ENCODE results near the gene NELL1. TPM values are rescaled to one million over a fixed set of nuclear protein-coding genes. Genes with fewer than 3 reads are reported as not detected.

Gene NELL1
- total RNA-seq, 1 donor from 2014 or later = not detected

- Mint-ChIP-seq H3K4me1 (no peaks in the 10 kb centered on the region), H3K9me3 (no peaks in the 10 kb centered on the region), H3K27me3 (ENCODE audit: insufficient read depth, low read depth) (no peaks in the 10 kb centered on the region), H3K36me3 (peaks cover 2% of the 10 kb centered on the region), H3K27ac (no peak overlapping the region), H3K4me3 (no peak overlapping the region)
- Histone ChIP-seq H3F3A (ENCODE audit: low read depth) (peaks cover 5% of the 10 kb centered on the region), H3K4me2 (no peak overlapping the region), H3K36me3 (no peaks in the 10 kb centered on the region), H3K27ac (no peak overlapping the region), H3K9me3 (ENCODE audit: low read depth) (no peaks in the 10 kb centered on the region), H3K4me1 (peaks cover 8% of the 10 kb centered on the region), H3K9ac (no peak overlapping the region), H3K79me2 (ENCODE audit: low read depth) (no peaks in the 10 kb centered on the region), H2AFZ (replicated peaks) (no peak overlapping the region), H3K4me3 (no peak overlapping the region), H4K20me1 (ENCODE audit: low read depth) (no peaks in the 10 kb centered on the region), H3K27me3 (no peaks in the 10 kb centered on the region)
- DNase-seq (ENCODE audit: low spot score) = no peak
- TF ChIP-seq, protein P1, sequence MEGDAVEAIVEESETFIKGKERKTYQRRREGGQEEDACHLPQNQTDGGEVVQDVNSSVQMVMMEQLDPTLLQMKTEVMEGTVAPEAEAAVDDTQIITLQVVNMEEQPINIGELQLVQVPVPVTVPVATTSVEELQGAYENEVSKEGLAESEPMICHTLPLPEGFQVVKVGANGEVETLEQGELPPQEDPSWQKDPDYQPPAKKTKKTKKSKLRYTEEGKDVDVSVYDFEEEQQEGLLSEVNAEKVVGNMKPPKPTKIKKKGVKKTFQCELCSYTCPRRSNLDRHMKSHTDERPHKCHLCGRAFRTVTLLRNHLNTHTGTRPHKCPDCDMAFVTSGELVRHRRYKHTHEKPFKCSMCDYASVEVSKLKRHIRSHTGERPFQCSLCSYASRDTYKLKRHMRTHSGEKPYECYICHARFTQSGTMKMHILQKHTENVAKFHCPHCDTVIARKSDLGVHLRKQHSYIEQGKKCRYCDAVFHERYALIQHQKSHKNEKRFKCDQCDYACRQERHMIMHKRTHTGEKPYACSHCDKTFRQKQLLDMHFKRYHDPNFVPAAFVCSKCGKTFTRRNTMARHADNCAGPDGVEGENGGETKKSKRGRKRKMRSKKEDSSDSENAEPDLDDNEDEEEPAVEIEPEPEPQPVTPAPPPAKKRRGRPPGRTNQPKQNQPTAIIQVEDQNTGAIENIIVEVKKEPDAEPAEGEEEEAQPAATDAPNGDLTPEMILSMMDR (IDR thresholded peaks at IDR 0.05) = peak; percentile 17
- no peak for TF ChIP-seq EZH2phosphoT487 (IDR thresholded peaks at IDR 0.05)
Measured at GRCh38 chr11:20874358-20874757, 205.0 kb downstream of the NELL1 start.

DNA sequence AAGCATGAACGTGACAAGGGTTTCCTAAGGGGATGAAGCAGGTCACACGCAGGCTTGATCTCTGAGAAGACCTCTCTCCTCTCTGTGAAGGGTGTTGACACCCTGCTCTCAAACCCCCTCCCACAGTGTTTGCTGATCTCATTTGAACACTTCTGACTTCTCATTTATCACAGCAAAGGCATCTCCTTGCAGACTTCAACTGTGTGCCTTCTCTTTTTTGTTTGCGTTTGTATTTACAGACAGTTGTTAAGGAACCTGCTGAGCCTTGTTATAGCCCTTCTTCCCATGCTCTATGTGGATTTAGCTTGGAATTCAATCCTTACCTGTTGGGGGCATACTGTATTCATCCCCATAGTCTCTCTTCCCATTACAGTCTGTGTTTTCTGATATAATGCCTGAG, 206.5 kb downstream of the NELL1 start:
- Histone ChIP-seq H3K9ac (no peak overlapping the region), H3K4me1 (peaks cover 8% of the 10 kb centered on the region), H3K79me2 (ENCODE audit: low read depth) (no peaks in the 10 kb centered on the region), H3K27me3 (no peaks in the 10 kb centered on the region), H2AFZ (replicated peaks) (no peak overlapping the region), H3K36me3 (no peaks in the 10 kb centered on the region), H3K27ac (no peak overlapping the region), H3F3A (ENCODE audit: low read depth) (peaks cover 5% of the 10 kb centered on the region), H3K4me3 (no peak overlapping the region), H3K9me3 (ENCODE audit: low read depth) (no peaks in the 10 kb centered on the region), H3K4me2 (peak overlapping the region; percentile 32), H4K20me1 (ENCODE audit: low read depth) (no peaks in the 10 kb centered on the region)
- Mint-ChIP-seq H3K9me3 (no peaks in the 10 kb centered on the region), H3K4me1 (no peaks in the 10 kb centered on the region), H3K36me3 (peaks cover 2% of the 10 kb centered on the region), H3K4me3 (no peak overlapping the region), H3K27ac (no peak overlapping the region), H3K27me3 (ENCODE audit: insufficient read depth, low read depth) (no peaks in the 10 kb centered on the region)
- TF ChIP-seq EZH2phosphoT487 (IDR thresholded peaks at IDR 0.05) (no peak), EZH2 (IDR thresholded peaks at IDR 0.05) (no peak)
- TF ChIP-seq, protein P1 (IDR thresholded peaks at IDR 0.05) = no peak
- DNase-seq (ENCODE audit: low spot score) = peak; percentile 2

DNA sequence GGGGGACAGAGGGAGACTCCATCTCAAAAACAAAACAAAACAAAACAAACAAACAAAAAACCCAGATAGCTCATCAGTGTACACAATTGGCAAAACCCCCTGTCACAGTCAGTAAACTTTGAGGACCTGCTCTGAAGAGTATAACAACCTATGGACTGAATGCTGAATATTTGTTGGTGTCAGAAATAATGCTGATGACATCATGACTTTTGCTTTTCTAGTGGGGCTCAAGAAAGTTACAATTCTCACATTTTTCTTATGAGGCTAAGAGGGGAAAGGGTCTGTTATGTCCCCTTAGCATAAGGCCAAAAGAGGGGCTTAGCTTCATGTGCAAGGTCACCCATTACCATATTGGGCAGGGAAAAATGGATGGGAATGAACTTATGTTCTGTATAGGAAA, 207.4 kb downstream of the NELL1 start:
- Mint-ChIP-seq H3K4me3 (no peak overlapping the region), H3K36me3 (peaks cover 2% of the 10 kb centered on the region), H3K9me3 (no peaks in the 10 kb centered on the region), H3K27ac (no peak overlapping the region), H3K27me3 (ENCODE audit: insufficient read depth, low read depth) (no peaks in the 10 kb centered on the region), H3K4me1 (no peaks in the 10 kb centered on the region)
- H3K79me2 ChIP-seq (ENCODE audit: low read depth) = no peaks in the 10 kb centered on the region
- H4K20me1 ChIP-seq (ENCODE audit: low read depth) = no peaks in the 10 kb centered on the region
- H3K27ac ChIP-seq = no peak overlapping the region
- peaks cover 8% of the 10 kb centered on the region for H3K4me1 ChIP-seq
- TF ChIP-seq EZH2 (IDR thresholded peaks at IDR 0.05) (no peak), EZH2phosphoT487 (IDR thresholded peaks at IDR 0.05) (no peak)
- TF ChIP-seq, protein P1 (IDR thresholded peaks at IDR 0.05) = no peak
- H2AFZ ChIP-seq (replicated peaks) = no peak overlapping the region
- peaks cover 5% of the 10 kb centered on the region for H3F3A ChIP-seq (ENCODE audit: low read depth)
- H3K9me3 ChIP-seq (ENCODE audit: low read depth) = no peaks in the 10 kb centered on the region
- H3K27me3 ChIP-seq = no peaks in the 10 kb centered on the region
- H3K4me2 ChIP-seq = no peak overlapping the region
- DNase-seq (ENCODE audit: low spot score) = no peak
- no peak overlapping the region for H3K4me3 ChIP-seq
- no peaks in the 10 kb centered on the region for H3K36me3 ChIP-seq
- no peak overlapping the region for H3K9ac ChIP-seq

All from neural progenitor cell (in vitro differentiated cells).